HepG2 (cell line): ENCODE measurements around the gene MAJIN. TPM values are rescaled to one million over a fixed set of nuclear protein-coding genes. Genes with fewer than 3 reads are reported as not detected.
A peak's percentile ranks its signal among the peaks of the same experiment; 100 is the strongest.

ENCODE experiments used
- ELF3 ChIP-seq: IDR thresholded peaks from 2 replicates; pipeline ENCODE4 v1.6.1; 2016; ENCODE audit warnings: missing genetic modification reagents, missing compliant biosample characterization
- GFI1 ChIP-seq: sonication (generic); formaldehyde crosslinking; IDR thresholded peaks from 2 replicates; pipeline ENCODE4 v1.5.0; 2020; ENCODE audit warnings: missing genetic modification reagents, mild to moderate bottlenecking, borderline replicate concordance
- IRX3 ChIP-seq: sonication (generic); formaldehyde crosslinking; IDR thresholded peaks from 2 replicates; pipeline ENCODE4 v1.8.1; 2023; ENCODE audit warnings: mild to moderate bottlenecking, low read depth, missing genetic modification reagents, borderline replicate concordance
- KAT2B ChIP-seq: fragments of 150-350 bp; IDR thresholded peaks from 2 replicates; pipeline ENCODE4 v1.6.1; 2014; ENCODE audit warnings: low read depth, low read length, borderline replicate concordance
- SP1 ChIP-seq, 2 experiments: fragments of 450-650 bp in 1 of 2; sonication (generic) in 1 of 2; formaldehyde crosslinking in 1 of 2; IDR thresholded peaks; 2 replicates each; pipeline versions ENCODE4 v1.4.0 to v1.6.1; 2016 to 2020; ENCODE audit warnings: missing genetic modification reagents in 1 of 2
- TOPORS ChIP-seq: sonication (generic); formaldehyde crosslinking; IDR thresholded peaks from 2 replicates; pipeline ENCODE4 v1.8.0; 2023; ENCODE audit warnings: mild to moderate bottlenecking, missing genetic modification reagents
- TRIM24 ChIP-seq: sonication (generic); formaldehyde crosslinking; IDR thresholded peaks from 2 replicates; pipeline ENCODE4 v1.8.0; 2022; ENCODE audit warnings: mild to moderate bottlenecking, missing genetic modification reagents
- XBP1 ChIP-seq: sonication (generic); formaldehyde crosslinking; IDR thresholded peaks from 2 replicates; pipeline ENCODE4 v1.5.0; 2020; ENCODE audit warnings: missing genetic modification reagents
- ZMAT3 ChIP-seq: sonication (generic); formaldehyde crosslinking; conservative IDR thresholded peaks from 2 replicates; pipeline ENCODE4 v1.7.0; 2021; ENCODE audit warnings: missing genetic modification reagents
- ZNF326 ChIP-seq: sonication (generic); formaldehyde crosslinking; IDR thresholded peaks from 2 replicates; pipeline ENCODE4 v1.4.0; 2020; ENCODE audit warnings: missing genetic modification reagents, borderline replicate concordance
- ZNF34 ChIP-seq: sonication (generic); formaldehyde crosslinking; IDR thresholded peaks from 2 replicates; pipeline ENCODE4 v1.4.0; 2020; ENCODE audit warnings: mild to moderate bottlenecking, missing genetic modification reagents, borderline replicate concordance
- ZNF615 ChIP-seq: sonication (generic); formaldehyde crosslinking; IDR thresholded peaks from 2 replicates; pipeline ENCODE4 v1.5.0; 2020; ENCODE audit warnings: mild to moderate bottlenecking, missing genetic modification reagents, borderline replicate concordance
- ZNF724P ChIP-seq: sonication (generic); formaldehyde crosslinking; IDR thresholded peaks from 2 replicates; pipeline ENCODE4 v1.8.0; 2022; ENCODE audit warnings: missing genetic modification reagents, borderline replicate concordance
- ZNF776 ChIP-seq: sonication (generic); formaldehyde crosslinking; IDR thresholded peaks from 2 replicates; pipeline ENCODE4 v1.4.0; 2020; ENCODE audit warnings: mild to moderate bottlenecking, missing genetic modification reagents
- polyA plus RNA-seq, 8 experiments: library from polyadenylated mRNA; depleted of rRNA in 3 of 8; stranded (reverse) in 7 of 8; unstranded in 1 of 8; fragments of >200 nt; fragmentation: Illumina TruSeq in 4 of 8; extraction: Trizol in 4 of 8; gene quantifications; 2 replicates each; pipeline versions ENCODE4 v1.2.1 to v1.2.3, GENCODE V29; 2011 to 2016; ENCODE audit warnings: low read depth in 4 of 8, missing spikeins in 1 of 8, mixed read lengths in 1 of 8; ENCODE audit not compliant: insufficient read depth in 1 of 8
- total RNA-seq, 5 experiments: library from RNA; depleted of rRNA; stranded (reverse); fragments of >200 nt; fragmentation: Illumina TruSeq; extraction: Trizol; gene quantifications; 2 replicates each; pipeline ENCODE4 v1.2.3, GENCODE V29; 2016; ENCODE audit warnings: low read depth in 1 of 5
- TF ChIP-seq, protein P1 (sequence below): sonication (generic); formaldehyde crosslinking; IDR thresholded peaks from 2 replicates; pipeline ENCODE4 v1.9.0; 2022; ENCODE audit warnings: missing genetic modification reagents, mild to moderate bottlenecking, borderline replicate concordance
- TF ChIP-seq, protein P2 (sequence below): sonication (generic); formaldehyde crosslinking; IDR thresholded peaks from 2 replicates; pipeline ENCODE4 v1.4.0; 2020; ENCODE audit warnings: missing genetic modification reagents, mild to moderate bottlenecking, borderline replicate concordance
- TF ChIP-seq, protein P3 (sequence below): sonication (generic); formaldehyde crosslinking; conservative IDR thresholded peaks from 2 replicates; pipeline ENCODE4 v1.8.0; 2022; ENCODE audit warnings: missing genetic modification reagents
- TF ChIP-seq, protein P4 (sequence below): IDR thresholded peaks from 2 replicates; pipeline ENCODE4 v1.6.1; 2012; ENCODE audit warnings: low read length, improper control_type of control experiment
- TF ChIP-seq, protein P5 (sequence below): sonication (generic); formaldehyde crosslinking; IDR thresholded peaks from 2 replicates; pipeline ENCODE4 v1.4.0; 2020; ENCODE audit warnings: missing genetic modification reagents

MAJIN gene
- total and polyA plus RNA-seq, 2 of the 13 experiments (the other 11 are each of a cell fraction or from before 2014, with no cell fraction given) = not detected

DNA sequence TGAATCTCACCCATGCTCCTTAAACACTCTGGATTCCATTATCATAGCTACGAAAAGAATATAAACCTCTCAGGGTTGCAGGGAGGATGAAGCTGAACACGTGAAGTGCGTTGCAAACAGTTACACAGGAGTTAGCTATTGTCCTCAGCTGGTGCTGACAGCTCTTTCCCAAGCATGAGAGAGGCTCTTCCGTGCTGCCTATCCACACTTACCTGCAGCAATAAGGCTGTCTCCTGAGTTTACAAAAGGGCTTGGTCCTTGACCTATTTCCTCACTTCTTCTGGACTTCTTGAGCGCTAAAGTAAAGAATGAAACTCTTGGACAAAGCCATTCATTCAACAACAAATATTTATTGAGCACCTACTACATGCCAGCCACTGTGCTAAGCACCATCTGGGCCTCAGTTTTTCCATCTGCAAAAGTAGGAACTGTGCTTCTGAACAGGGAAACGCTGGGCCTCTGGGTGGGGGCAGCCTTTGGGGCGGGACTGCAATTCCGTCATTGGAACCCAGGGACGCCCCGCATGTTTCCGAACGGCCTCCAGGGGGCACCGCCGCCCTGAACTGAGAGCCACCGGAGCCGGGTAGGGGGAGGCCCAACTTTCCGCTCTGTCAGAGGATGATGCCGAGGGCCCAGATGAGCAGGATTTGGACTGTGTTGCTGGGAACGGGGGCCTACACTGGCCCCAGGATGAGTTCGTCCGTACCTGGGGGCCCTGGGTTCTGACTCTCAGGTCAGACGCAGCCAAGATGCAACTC, 41.4 kb upstream of the MAJIN start (continued):
- TF ChIP-seq ZMAT3 (CRISPR knock-in tag) (no peak), ZNF615 (CRISPR knock-in tag) (no peak), ZNF724P (no peak), ZNF776 (CRISPR knock-in tag) (no peak), KAT2B (no peak), TOPORS (CRISPR knock-in tag) (no peak), ZNF326 (CRISPR knock-in tag) (no peak), ZNF34 (CRISPR knock-in tag) (no peak), SP1 (IDR thresholded peaks at IDR 0.05) (no peak), SP1 (CRISPR knock-in tag; IDR thresholded peaks at IDR 0.05) (no peak), TRIM24 (CRISPR knock-in tag) (no peak), XBP1 (CRISPR knock-in tag) (no peak), GFI1 (CRISPR knock-in tag) (no peak), ELF3 (CRISPR knock-in tag) (peak; percentile 22; the same call in 1 of the 2 replicates), IRX3 (no peak)
- TF ChIP-seq, protein P1, sequence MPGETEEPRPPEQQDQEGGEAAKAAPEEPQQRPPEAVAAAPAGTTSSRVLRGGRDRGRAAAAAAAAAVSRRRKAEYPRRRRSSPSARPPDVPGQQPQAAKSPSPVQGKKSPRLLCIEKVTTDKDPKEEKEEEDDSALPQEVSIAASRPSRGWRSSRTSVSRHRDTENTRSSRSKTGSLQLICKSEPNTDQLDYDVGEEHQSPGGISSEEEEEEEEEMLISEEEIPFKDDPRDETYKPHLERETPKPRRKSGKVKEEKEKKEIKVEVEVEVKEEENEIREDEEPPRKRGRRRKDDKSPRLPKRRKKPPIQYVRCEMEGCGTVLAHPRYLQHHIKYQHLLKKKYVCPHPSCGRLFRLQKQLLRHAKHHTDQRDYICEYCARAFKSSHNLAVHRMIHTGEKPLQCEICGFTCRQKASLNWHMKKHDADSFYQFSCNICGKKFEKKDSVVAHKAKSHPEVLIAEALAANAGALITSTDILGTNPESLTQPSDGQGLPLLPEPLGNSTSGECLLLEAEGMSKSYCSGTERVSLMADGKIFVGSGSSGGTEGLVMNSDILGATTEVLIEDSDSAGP = no peak
- TF ChIP-seq, protein P2, sequence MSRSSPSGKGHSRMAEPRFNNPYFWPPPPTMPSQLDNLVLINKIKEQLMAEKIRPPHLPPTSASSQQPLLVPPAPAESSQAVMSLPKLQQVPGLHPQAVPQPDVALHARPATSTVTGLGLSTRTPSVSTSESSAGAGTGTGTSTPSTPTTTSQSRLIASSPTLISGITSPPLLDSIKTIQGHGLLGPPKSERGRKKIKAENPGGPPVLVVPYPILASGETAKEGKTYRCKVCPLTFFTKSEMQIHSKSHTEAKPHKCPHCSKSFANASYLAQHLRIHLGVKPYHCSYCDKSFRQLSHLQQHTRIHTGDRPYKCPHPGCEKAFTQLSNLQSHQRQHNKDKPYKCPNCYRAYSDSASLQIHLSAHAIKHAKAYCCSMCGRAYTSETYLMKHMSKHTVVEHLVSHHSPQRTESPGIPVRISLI (CRISPR knock-in tag) = no peak
- TF ChIP-seq, protein P3, sequence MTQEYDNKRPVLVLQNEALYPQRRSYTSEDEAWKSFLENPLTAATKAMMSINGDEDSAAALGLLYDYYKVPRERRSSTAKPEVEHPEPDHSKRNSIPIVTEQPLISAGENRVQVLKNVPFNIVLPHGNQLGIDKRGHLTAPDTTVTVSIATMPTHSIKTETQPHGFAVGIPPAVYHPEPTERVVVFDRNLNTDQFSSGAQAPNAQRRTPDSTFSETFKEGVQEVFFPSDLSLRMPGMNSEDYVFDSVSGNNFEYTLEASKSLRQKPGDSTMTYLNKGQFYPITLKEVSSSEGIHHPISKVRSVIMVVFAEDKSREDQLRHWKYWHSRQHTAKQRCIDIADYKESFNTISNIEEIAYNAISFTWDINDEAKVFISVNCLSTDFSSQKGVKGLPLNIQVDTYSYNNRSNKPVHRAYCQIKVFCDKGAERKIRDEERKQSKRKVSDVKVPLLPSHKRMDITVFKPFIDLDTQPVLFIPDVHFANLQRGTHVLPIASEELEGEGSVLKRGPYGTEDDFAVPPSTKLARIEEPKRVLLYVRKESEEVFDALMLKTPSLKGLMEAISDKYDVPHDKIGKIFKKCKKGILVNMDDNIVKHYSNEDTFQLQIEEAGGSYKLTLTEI (CRISPR knock-in tag) = no peak
- TF ChIP-seq, protein P4, sequence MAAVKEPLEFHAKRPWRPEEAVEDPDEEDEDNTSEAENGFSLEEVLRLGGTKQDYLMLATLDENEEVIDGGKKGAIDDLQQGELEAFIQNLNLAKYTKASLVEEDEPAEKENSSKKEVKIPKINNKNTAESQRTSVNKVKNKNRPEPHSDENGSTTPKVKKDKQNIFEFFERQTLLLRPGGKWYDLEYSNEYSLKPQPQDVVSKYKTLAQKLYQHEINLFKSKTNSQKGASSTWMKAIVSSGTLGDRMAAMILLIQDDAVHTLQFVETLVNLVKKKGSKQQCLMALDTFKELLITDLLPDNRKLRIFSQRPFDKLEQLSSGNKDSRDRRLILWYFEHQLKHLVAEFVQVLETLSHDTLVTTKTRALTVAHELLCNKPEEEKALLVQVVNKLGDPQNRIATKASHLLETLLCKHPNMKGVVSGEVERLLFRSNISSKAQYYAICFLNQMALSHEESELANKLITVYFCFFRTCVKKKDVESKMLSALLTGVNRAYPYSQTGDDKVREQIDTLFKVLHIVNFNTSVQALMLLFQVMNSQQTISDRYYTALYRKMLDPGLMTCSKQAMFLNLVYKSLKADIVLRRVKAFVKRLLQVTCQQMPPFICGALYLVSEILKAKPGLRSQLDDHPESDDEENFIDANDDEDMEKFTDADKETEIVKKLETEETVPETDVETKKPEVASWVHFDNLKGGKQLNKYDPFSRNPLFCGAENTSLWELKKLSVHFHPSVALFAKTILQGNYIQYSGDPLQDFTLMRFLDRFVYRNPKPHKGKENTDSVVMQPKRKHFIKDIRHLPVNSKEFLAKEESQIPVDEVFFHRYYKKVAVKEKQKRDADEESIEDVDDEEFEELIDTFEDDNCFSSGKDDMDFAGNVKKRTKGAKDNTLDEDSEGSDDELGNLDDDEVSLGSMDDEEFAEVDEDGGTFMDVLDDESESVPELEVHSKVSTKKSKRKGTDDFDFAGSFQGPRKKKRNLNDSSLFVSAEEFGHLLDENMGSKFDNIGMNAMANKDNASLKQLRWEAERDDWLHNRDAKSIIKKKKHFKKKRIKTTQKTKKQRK = no peak
- TF ChIP-seq, protein P5, sequence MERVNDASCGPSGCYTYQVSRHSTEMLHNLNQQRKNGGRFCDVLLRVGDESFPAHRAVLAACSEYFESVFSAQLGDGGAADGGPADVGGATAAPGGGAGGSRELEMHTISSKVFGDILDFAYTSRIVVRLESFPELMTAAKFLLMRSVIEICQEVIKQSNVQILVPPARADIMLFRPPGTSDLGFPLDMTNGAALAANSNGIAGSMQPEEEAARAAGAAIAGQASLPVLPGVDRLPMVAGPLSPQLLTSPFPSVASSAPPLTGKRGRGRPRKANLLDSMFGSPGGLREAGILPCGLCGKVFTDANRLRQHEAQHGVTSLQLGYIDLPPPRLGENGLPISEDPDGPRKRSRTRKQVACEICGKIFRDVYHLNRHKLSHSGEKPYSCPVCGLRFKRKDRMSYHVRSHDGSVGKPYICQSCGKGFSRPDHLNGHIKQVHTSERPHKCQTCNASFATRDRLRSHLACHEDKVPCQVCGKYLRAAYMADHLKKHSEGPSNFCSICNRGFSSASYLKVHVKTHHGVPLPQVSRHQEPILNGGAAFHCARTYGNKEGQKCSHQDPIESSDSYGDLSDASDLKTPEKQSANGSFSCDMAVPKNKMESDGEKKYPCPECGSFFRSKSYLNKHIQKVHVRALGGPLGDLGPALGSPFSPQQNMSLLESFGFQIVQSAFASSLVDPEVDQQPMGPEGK (CRISPR knock-in tag) = peak; percentile 61; the same call in 1 of the 2 replicates
